NT2/D1 (cell line): ENCODE data around the gene PRRC2A.

ENCODE experiments used
- SUZ12 ChIP-seq: IDR thresholded peaks from 2 replicates; pipeline ENCODE4 v1.6.1; 2011; ENCODE audit not compliant: insufficient read length, insufficient read depth; ENCODE audit errors: extremely low read depth
- YY1 ChIP-seq: IDR thresholded peaks from 2 replicates; pipeline ENCODE4 v1.6.1; 2011; ENCODE audit not compliant: insufficient read length, insufficient read depth
- ZNF274 ChIP-seq: IDR thresholded peaks from 2 replicates; pipeline ENCODE4 v1.6.1; 2011; ENCODE audit warnings: mild to moderate bottlenecking, low read depth, low read length

DNA sequence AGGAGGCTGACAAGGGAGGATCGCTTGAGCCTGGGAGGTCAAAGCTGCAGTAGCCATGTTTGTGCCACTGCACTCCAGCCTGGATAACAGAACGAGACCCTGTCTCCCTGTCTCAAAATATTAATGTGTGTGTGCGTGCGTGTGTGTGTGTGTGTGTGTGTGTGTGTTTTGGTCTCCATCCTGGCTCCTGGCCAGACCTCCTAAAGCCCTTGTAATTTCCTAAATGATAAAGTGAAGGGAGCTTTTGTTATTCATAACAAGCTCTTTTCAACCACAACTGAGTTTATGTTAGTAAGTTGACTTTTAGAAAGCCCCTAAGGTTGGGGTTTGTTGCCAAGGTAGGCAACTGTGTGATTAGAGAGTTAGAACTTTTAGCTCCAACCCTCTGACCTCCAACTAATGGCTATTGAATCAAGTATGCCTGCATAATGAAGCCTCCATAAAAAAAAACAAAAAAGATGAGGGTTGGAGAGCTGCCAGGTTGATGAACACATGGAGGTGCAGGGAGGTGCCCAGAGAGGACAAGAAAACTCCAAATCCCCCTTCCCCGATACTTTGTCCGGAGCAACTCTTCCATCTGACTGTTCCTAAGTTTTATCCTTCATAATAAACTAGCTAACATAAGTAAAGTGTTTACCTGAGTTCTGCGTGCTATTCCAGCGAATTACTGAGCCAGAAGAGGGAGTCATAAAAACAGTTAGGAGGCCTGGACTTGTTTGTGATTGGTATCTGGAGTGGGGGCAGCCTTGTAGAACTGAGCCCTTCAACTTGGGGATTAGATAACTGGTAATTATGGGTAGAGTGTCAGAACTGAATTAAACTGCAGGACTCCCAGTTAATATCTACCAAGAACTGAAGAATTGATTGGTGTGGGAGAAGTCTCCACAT, 10.8 kb upstream of the PRRC2A start:
- TF ChIP-seq ZNF274 (no peak), SUZ12 (no peak), YY1 (no peak)
